ENCODE data around the gene NFAT5.
"Not testable (repeated sequence)": the region's sequence is repeated elsewhere in the genome, so short reads cannot be mapped to it uniquely, and the experiment has no call there.

The NFAT5 gene

DNA sequence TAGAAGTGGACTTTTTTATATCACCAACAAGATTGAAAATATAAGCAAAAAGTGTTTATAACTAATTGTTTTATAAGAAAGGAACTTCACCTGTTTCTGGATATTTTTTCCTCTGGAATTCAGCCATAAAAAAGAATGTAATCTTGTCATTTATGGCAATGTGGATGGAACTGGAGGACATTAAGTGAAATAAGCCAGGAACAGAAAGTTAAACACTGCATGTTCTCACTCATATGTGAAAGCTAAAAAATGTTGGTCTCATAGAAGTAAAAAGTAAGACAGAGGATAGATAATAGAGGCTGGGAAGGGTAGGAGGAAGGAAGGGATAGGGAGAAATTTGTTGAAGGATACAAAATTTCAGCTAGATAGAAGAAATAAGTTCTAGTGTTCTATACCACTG lies 67.6 kb downstream of the NFAT5 start:
- in situ Hi-C loops (cut with MboI; ENCODE audit: low sequenced_read_pairs) = no loop called here

DNA sequence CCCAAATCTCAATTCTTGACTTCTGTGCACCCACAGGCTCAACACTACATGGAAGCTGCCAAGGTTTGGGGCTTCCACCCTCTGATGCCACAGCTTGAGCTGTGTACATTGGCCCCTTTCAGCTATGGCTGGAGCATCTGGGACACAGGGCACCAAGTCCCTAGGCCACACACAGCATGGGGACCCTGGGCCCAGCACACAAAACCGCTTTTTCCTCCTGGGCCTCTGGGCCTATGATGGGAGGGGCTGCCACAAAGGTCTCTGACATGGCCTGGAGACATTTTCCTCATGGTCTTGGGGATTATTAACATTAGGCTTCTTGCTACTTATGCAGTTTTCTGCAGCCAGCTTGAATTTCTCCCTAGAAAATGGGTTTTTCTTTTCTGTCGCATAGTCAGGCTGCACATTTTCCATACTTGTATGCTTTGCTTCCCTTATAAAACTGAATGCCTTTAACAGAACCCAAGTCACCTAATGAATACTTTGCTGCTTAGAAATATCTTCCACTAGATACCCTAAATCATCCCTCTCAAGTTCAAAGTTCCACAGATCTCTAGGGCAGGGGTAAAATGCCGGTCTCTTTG lies 70.9 kb downstream of the NFAT5 start:
- in situ Hi-C loops (cut with MboI; ENCODE audit: low sequenced_read_pairs) = not testable (repeated sequence)

DNA sequence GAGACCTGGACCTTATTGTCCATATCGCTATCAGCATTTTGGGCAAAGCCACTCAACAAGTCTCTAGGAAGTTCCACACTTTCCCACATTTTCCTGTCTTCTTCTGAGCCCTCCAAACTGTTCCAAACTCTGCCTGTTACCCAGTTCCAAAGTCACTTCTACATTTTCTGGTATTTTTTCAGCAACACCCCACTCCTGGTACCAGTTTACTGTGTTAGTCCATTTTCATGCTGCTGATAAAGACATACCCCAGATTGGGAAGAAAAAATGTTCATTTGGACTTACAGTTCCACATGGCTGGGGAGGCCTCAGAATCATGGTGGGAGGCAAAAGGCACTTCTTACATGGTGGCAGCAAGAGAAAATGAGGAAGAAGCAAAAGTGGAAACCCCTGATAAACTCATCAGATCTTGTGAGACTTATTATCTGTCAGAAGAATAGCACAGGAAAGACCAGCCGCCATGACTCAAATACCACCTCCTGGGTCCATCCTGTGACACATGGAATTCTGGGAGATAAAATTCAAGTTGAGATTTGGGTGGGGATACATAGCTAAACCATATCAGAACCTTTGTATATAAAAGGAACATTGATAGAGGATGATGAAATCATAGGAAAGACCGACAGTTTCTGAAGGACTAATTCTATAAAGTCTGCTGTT lies 71.6 kb downstream of the NFAT5 start:
- in situ Hi-C loops (cut with MboI; ENCODE audit: low sequenced_read_pairs) = not testable (repeated sequence)

DNA sequence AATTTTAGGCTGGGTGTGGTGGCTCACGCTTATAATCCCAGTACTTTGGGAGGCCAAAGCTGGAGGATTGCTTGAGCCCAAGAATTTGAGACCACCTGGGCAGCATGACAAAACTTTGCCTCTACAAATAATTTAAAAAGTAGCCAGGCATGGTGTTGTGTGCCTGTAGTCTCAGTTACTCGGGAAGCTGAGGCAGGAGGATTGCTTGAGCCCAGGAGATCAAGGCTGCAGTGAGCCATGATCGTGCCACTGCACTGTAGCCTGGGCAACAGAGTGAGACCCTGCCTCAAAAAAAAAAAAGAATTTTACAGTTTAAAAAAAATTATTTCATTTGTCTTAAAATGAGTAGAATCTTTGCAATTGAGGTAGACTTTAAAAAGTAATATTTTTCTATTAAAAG lies 78.2 kb downstream of the NFAT5 start:
- in situ Hi-C loops (cut with MboI; ENCODE audit: low sequenced_read_pairs) = not testable (repeated sequence)

DNA sequence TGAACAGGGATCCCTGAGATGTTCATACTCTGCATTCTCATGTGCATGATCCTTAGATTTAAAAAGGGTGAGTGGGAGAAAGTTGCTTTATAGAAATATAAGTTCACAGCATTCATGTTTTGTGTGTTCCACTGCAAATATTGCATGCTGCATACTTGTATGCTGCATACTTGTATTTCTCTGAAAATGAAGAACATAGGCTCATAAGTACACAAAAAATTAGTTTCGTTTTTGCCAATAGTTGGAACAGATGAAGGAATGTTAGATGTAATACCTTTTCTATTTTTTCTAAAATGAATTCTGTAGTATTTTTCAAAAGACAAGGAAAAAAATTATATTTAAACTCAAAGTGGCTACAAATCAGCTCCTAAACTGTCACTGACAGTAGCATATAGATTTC lies 79.0 kb downstream of the NFAT5 start:
- in situ Hi-C loops (cut with MboI; ENCODE audit: low sequenced_read_pairs) = no loop called here

DNA sequence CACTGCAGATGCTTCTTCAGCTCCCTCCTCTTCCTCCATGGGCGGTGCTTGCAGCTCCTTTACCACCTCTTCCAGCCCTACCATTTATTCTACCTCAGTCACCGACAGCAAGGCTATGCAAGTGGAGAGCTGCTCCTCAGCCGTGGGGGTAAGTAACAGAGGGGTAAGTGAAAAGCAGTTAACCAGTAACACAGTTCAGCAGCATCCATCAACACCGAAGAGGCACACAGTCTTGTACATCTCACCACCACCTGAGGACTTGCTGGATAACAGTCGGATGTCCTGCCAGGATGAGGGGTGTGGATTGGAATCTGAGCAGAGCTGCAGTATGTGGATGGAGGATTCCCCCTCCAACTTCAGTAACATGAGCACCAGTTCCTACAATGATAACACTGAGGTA lies 81.3 kb downstream of the NFAT5 start:
- in situ Hi-C loops (cut with MboI; ENCODE audit: low sequenced_read_pairs) = no loop called here

DNA sequence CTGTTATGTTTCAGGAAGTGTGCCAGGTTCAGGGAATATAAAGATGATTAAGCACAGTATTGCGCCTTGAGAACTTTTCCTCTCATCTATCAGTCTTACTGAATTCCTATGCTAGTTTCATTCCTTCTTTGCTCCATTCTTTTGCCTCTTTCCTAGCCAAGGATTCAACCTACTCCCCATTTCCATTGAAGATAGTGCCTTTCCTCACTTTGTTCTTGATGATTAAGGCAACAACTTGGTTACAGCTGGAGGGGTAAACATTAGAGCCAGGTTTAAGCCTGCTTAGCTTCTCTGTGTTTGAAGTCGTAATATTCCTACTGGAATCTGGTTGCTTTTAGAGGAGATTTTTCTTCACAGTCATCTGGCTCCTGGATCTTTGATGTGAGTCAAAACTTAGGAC lies 85.5 kb downstream of the NFAT5 start:
- in situ Hi-C loops (cut with MboI; ENCODE audit: low sequenced_read_pairs) = no loop called here

DNA sequence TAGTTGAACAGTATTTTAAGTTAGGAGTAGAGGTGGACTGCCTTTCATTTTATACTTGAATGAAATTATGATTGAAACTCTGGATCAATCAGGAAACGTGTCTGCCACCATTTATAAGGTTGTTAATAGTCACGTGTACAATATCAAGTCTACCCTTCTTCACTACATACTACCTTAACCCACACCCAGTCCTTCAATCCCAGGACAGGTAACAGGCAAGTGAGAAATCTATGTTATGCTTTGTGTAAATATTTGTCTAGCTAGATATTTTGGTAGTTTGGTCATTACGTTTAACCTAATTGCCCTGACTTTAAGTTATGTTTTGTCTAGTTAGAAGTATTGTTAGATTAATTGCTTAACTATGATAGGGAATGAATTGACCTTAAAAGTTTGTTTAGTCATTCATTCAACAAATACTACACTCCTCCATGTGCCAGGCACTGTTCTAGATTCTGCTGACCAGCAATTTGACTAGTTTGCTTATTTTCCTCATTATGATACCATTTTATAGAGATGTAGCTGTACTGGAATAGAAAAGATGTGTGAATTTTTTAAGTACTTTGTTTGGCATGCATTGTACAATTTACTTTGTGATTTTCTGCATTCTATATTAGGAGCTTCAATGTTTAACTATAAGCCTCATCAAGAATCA lies 88.6 kb downstream of the NFAT5 start:
- in situ Hi-C loops (cut with MboI; ENCODE audit: low sequenced_read_pairs) = no loop called here

DNA sequence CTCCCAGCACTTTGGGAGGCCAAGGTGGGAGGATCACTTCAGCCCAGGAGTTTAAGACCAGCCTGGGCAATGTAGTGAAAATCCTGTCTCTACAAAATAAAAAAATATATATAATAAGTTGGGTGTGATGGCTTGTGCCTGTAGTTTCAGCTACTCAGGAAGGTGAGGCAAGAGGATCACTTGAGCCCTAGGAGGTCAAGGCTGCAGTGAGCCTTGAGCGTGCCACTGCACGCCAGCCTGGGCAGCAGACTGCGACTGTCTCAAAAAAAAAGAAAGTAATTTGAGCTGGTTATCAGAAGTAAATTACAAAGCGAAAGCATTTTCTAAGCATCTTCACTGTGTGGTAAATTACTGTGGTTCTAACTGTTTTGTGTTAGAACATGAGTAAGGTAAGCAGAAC lies 94.4 kb downstream of the NFAT5 start:
- in situ Hi-C loops (cut with MboI; ENCODE audit: low sequenced_read_pairs) = no loop called here

DNA sequence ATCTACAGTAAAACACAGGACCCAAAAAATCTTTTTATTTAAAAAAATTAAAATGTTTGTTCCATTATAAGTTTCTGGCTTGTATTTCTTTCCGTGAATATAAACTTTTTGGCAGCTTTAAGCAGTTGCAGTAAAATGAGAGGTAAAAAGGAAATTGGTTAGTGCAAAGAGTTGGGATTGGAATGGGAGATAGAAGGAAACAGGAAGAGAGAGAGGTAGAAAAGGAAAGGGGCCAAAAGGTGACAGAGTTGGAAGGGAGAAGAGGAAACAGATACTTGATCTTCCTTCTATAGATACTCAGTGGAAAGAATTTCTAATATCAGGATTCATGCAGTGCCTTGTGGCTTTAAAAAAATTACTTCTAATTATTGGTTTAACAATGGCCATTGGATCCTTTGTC lies 97.1 kb downstream of the NFAT5 start:
- in situ Hi-C loops (cut with MboI; ENCODE audit: low sequenced_read_pairs) = no loop called here

DNA sequence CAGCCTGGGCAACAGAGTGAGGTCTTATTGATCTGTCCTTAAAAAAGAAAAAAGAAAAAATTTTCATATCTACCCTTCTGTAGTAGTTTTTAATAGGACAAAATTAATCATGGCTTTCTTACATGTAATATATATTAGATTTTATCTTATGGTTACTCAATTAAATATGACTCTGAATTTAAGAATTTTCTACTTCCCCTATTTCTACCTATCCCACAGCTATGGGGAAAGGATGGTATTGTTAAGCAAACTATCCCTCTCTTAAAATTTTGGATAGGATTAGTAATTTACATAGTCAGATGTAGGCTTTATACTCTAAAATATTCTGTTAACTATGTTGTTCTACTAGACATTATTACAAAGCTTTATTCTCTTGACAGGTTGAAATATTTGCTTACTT lies 98.1 kb downstream of the NFAT5 start:
- in situ Hi-C loops (cut with MboI; ENCODE audit: low sequenced_read_pairs) = no loop called here

DNA sequence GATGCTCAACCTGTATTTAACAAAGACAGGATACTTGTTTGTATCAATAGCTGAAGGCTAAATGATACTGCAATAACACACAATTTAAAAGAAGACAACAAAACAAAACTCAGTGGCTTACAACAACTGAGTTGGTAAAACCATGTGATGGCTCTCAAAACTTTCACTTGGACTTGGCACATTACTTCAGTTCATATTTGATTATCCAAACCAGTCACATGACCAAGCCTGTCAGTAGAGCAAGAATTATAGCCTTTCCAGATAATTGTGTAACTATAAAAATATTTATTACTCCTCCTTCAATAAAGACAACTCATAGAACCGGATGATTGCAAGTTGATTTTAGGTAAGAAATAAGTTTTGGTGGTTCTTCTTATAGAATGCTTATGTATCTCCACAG lies 103.8 kb downstream of the NFAT5 start:
- in situ Hi-C loops (cut with MboI; ENCODE audit: low sequenced_read_pairs) = no loop called here

DNA sequence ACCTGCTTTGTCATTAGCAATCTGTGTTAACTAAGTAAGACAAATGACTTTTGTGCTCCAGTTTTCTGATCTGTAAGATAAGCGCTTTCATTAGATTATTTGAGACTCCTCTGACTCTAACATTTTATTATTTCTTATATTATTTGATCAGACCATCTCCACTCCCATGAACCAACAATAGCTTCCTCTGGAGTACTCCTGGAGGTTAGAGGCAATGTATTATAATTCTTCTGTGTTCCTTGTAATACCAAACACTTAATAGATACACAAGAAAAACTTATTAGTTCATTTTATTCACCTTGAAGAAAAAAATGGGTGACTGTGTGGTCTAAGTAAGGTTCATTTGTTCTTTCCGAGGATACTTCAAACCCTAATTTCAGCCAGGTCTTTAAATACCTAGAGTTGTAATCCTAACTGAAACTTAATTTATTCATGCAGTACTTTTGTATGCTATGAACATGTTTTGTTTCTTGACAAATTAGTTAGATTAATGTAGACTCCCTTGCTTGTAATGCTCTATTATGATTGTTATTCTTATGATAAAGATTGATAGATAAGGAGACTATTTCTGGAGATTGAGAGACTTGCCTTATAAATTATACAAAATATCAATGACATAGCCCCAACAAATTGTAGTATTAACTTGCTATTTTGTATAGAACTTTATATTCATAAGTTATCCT lies 106.7 kb downstream of the NFAT5 start:
- in situ Hi-C loops (cut with MboI; ENCODE audit: low sequenced_read_pairs) = no loop called here

DNA sequence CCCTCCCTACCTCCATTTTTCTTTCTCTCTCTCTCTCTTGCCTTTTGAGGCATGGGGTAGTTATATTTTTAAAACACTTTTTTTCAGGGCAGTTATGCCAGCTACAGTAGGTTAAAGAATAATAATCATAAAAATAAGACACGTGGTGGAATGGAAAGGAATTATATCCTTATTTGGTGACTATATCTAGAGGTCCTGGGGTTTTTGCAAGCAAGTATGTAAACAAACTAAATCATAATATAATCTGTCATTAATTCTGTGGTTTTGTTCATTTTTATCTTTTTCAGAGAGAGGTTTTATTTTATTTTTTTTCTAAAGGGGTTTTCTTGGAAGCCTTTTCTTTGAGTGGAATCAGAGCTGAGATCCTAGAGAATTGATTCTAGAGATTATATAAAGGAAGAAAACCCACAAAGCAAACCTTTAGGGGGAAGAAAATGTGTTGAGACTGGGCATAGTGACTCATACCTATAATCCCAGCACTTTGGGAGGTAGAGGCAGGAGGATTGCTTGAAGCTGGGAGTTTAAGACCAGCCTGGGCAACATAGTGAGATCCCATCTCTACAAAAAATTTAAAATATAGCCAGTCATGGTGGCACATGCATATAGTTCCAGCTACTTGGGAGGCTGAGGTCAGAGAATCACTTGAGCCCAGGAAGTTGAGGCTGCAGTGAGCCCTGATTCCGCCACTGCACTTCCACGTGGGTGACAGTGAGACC lies 107.4 kb downstream of the NFAT5 start:
- in situ Hi-C loops (cut with MboI; ENCODE audit: low sequenced_read_pairs) = no loop called here

DNA sequence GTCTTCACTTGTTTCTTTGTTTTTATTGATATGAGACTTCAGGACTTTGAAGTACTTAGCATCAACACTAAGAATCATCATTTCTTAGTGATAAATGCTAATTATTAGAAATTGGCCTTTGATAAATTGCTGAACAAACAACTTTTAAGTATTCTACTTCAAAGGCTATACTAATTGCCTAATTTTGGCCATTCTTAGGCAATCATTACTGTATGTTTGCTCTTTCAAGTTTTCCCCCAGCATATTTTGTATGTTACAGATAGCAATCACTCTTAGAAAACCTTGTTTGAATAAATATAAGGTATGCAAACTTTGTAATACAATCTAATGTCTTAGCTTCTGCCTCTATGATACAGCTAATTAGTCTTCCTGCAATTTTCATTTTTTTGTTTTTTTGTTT lies 114.6 kb downstream of the NFAT5 start:
- in situ Hi-C loops (cut with MboI; ENCODE audit: low sequenced_read_pairs) = no loop called here

DNA sequence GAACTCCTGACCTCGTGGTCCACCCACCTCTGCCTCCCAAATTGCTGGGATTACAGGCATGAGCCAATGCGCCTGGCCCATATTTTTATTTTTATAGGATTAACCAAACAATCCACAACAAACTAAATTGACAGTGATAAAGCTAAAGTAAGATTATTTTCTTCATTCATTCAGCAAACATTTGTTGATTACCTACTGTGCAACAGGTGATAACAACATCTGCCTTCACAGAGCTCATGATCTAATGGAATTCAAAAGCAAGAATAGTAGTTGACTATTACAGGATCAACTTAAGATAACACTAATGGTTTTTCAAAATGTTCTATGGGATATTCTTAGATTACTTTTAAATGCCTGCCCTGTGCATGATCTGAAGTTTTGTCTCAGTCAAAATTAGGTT lies 122.8 kb downstream of the NFAT5 start:
- in situ Hi-C loops (cut with MboI; ENCODE audit: low sequenced_read_pairs) = no loop called here

DNA sequence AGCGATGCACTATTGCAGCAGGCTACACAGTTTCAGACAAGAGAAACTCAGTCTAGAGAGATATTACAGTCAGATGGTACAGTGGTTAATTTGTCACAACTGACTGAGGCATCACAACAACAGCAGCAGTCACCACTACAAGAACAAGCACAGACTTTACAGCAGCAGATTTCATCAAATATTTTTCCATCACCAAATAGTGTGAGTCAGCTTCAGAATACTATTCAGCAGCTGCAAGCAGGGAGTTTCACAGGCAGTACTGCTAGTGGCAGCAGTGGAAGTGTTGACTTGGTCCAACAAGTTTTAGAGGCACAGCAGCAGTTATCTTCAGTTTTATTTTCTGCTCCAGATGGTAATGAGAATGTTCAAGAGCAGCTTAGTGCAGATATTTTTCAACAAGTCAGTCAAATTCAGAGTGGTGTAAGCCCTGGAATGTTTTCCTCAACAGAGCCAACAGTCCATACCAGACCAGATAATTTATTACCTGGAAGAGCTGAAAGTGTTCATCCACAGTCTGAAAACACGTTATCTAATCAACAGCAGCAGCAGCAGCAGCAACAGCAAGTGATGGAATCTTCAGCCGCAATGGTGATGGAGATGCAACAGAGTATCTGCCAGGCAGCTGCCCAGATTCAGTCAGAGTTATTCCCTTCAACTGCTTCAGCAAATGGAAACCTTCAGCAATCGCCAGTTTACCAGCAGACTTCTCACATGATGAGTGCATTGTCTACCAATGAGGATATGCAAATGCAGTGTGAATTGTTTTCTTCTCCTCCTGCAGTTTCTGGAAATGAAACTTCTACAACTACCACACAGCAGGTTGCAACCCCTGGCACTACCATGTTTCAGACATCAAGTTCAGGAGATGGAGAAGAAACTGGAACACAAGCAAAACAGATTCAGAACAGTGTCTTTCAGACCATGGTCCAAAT lies 126.5 kb downstream of the NFAT5 start:
- in situ Hi-C loops (cut with MboI; ENCODE audit: low sequenced_read_pairs) = no loop called here

DNA sequence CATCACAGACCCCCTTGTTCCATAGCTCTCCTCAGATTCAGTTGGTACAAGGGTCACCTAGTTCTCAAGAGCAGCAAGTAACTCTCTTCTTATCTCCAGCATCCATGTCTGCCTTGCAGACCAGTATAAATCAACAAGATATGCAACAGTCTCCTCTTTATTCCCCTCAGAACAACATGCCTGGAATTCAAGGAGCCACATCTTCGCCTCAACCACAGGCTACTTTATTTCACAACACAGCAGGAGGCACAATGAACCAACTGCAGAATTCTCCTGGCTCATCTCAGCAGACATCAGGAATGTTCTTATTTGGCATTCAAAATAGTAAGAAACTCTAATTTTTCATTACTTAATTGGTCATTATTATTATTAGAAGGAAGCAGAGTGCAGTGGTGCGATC lies 128.2 kb downstream of the NFAT5 start:
- in situ Hi-C loops (cut with MboI; ENCODE audit: low sequenced_read_pairs) = no loop called here

DNA sequence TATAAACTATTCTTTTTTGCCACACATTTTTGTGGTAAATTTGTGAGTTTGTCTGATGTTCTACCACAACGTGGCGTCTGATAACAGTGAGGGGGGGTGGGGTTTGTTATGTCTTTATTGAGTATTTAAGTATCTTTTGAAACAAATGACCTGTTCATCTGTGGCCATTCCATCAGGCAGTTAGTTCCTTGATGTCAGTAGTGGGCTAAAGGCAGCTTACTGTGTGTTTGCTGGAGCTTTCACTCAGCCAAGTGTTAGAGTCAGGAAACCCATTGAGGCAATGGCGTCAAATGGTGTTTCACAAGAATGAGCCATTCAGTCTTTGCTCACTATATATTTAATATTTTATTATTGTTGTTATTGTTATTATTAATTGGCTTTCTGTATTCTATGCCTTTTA lies 132.6 kb downstream of the NFAT5 start:
- in situ Hi-C loops (cut with MboI; ENCODE audit: low sequenced_read_pairs) = no loop called here

DNA sequence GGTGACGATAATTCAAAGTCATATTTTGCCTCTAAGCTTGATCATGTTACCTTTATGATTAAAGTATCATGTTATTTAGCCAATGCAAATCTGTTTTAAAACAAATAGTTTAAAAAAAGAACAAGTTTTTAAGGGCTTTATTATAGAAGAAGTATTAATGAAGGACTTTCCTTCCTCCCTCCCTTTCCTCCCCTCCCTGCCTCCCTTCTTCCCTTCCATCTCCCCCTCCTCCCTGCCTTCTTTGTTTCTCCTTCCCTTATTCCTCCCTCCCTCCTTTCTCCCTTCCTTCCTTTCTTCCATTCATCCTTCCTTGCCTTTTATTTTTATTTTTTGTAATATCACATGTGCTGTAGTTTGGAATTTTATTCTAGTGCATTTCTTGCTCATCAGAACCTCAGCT lies 134.1 kb downstream of the NFAT5 start:
- in situ Hi-C loops (cut with MboI; ENCODE audit: low sequenced_read_pairs) = no loop called here

Measured in hTERT RPE-1 (cell line).